Measurements from ENCODE around the gene TCF21. TPM values are rescaled to one million over a fixed set of nuclear protein-coding genes. Genes with fewer than 3 reads are reported as not detected.

The TCF21 gene
- total RNA-seq, 1 donor from 2014 or later = 0.04 TPM

- no peak for DNase-seq (ENCODE audit: low spot score)
- H3K4me1 Mint-ChIP-seq = no peaks in the 10 kb centered on the region
- no peaks in the 10 kb centered on the region for H4K20me1 ChIP-seq (ENCODE audit: low read depth)
- H3K79me2 ChIP-seq (ENCODE audit: low read depth) = no peaks in the 10 kb centered on the region
- no peak overlapping the region for H3K4me3 Mint-ChIP-seq
- H3K4me1 ChIP-seq = no peaks in the 10 kb centered on the region
- H3K9me3 Mint-ChIP-seq = no peaks in the 10 kb centered on the region
- no peak overlapping the region for H3K9ac ChIP-seq
- no peaks in the 10 kb centered on the region for H3K27me3 Mint-ChIP-seq (ENCODE audit: insufficient read depth, low read depth)
- no peak overlapping the region for H3K4me2 ChIP-seq
- no peaks in the 10 kb centered on the region for H3K27me3 ChIP-seq
- H3K27ac ChIP-seq = no peak overlapping the region
- no peaks in the 10 kb centered on the region for H3K36me3 ChIP-seq
- H3K9me3 ChIP-seq (ENCODE audit: low read depth) = no peaks in the 10 kb centered on the region
- TF ChIP-seq EZH2 (IDR thresholded peaks at IDR 0.05) = no peak
- no peak for TF ChIP-seq CTCF (IDR thresholded peaks at IDR 0.05)
- TF ChIP-seq EZH2phosphoT487 (IDR thresholded peaks at IDR 0.05) = no peak
- no peak overlapping the region for H2AFZ ChIP-seq (replicated peaks)
- H3F3A ChIP-seq (ENCODE audit: low read depth) = no peaks in the 10 kb centered on the region
- no peak overlapping the region for H3K27ac Mint-ChIP-seq
- H3K36me3 Mint-ChIP-seq = no peaks in the 10 kb centered on the region
- H3K4me3 ChIP-seq = no peak overlapping the region
These were observed 17.8 kb upstream of the TCF21 start for GRCh38 chr6:133871131-133871530.

GRCh38 chr6:133873538-133873937 lies 15.4 kb upstream of the TCF21 start:
- no peak overlapping the region for H3K4me2 ChIP-seq
- no peaks in the 10 kb centered on the region for H3K9me3 ChIP-seq (ENCODE audit: low read depth)
- no peak for TF ChIP-seq EZH2phosphoT487 (IDR thresholded peaks at IDR 0.05)
- no peak for TF ChIP-seq EZH2 (IDR thresholded peaks at IDR 0.05)
- no peak for TF ChIP-seq CTCF (IDR thresholded peaks at IDR 0.05)
- H3K4me3 ChIP-seq = no peak overlapping the region
- Mint-ChIP-seq H3K27me3 (ENCODE audit: insufficient read depth, low read depth) (no peaks in the 10 kb centered on the region), H3K4me1 (no peaks in the 10 kb centered on the region), H3K27ac (no peak overlapping the region), H3K4me3 (no peak overlapping the region), H3K9me3 (no peaks in the 10 kb centered on the region), H3K36me3 (no peaks in the 10 kb centered on the region)
- no peaks in the 10 kb centered on the region for H3K79me2 ChIP-seq (ENCODE audit: low read depth)
- H3F3A ChIP-seq (ENCODE audit: low read depth) = no peaks in the 10 kb centered on the region
- no peak overlapping the region for H2AFZ ChIP-seq (replicated peaks)
- no peaks in the 10 kb centered on the region for H3K36me3 ChIP-seq
- no peaks in the 10 kb centered on the region for H4K20me1 ChIP-seq (ENCODE audit: low read depth)
- no peak overlapping the region for H3K27ac ChIP-seq
- no peaks in the 10 kb centered on the region for H3K27me3 ChIP-seq
- no peak for DNase-seq (ENCODE audit: low spot score)
- H3K4me1 ChIP-seq = no peaks in the 10 kb centered on the region
- no peak overlapping the region for H3K9ac ChIP-seq

DNA sequence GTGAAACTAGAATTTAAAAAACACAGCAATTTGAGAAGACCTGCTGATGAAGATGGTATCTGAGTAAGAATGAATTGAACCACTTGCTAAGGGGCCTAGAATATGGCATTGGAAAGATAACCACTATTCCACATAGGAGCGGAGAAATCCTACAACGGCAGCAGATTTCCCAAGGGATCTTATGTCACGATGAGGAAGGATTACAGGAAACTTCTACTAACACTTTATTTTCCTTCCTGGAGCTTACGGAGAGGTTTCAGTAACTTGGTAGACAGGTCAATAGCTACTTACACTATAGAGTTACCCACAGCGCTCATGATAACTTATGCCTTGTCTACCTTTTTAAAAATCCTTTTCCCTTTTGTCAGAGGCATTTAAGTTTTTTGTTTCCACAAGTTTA lies 11.8 kb upstream of the TCF21 start:
- H2AFZ ChIP-seq (replicated peaks) = no peak overlapping the region
- no peak overlapping the region for H3K27ac Mint-ChIP-seq
- H3K9ac ChIP-seq = no peak overlapping the region

More for the DNA sequence above, 11.8 kb upstream of the TCF21 start:
- no peaks in the 10 kb centered on the region for H3K36me3 Mint-ChIP-seq
- Histone ChIP-seq H4K20me1 (ENCODE audit: low read depth) (no peaks in the 10 kb centered on the region), H3K9me3 (ENCODE audit: low read depth) (no peaks in the 10 kb centered on the region), H3K4me3 (no peak overlapping the region), H3K27ac (no peak overlapping the region), H3F3A (ENCODE audit: low read depth) (no peaks in the 10 kb centered on the region), H3K36me3 (no peaks in the 10 kb centered on the region), H3K27me3 (no peaks in the 10 kb centered on the region), H3K4me1 (no peaks in the 10 kb centered on the region), H3K4me2 (no peak overlapping the region), H3K79me2 (ENCODE audit: low read depth) (no peaks in the 10 kb centered on the region)
- H3K4me1 Mint-ChIP-seq = no peaks in the 10 kb centered on the region
- H3K27me3 Mint-ChIP-seq (ENCODE audit: insufficient read depth, low read depth) = no peaks in the 10 kb centered on the region
- DNase-seq (ENCODE audit: low spot score) = no peak
- no peak overlapping the region for H3K4me3 Mint-ChIP-seq
- TF ChIP-seq EZH2 (IDR thresholded peaks at IDR 0.05) (no peak), CTCF (IDR thresholded peaks at IDR 0.05) (no peak), EZH2phosphoT487 (IDR thresholded peaks at IDR 0.05) (no peak)
- no peaks in the 10 kb centered on the region for H3K9me3 Mint-ChIP-seq

Measured in neural progenitor cell (in vitro differentiated cells).